Measurements from ENCODE around the gene KIF26A.

GRCh38 chr14:104201063-104201462 lies 62.7 kb downstream of the KIF26A start:
- no peak for TF ChIP-seq CTCF (IDR thresholded peaks at IDR 0.05; ENCODE audit: insufficient read depth, low read length, poor library complexity, severe bottlenecking)
- no peak for TF ChIP-seq EZH2phosphoT487 (conservative IDR thresholded peaks at IDR 0.05; ENCODE audit: low read length)
